Keratinocyte (primary cell): ENCODE data around the gene YTHDC1. TPM values are rescaled to one million over a fixed set of nuclear protein-coding genes. Genes with fewer than 3 reads are reported as not detected.

Source experiments
- DNase-seq: peaks from one replicate; pipeline ENCODE4 v3.0.0-alpha.2; 2011; ENCODE audit warnings: low read depth, missing footprints, low spot score
- FAIRE-seq: peaks from 2 replicates; lab custom pipeline; 2011; peaks lifted over from hg19 to GRCh38; lab: Jason Lieb, UNC
- H2AFZ ChIP-seq: 2 replicates; pipeline ENCODE4 v1.6.0; 2012; ENCODE audit warnings: low read length, control low read depth, inconsistent platforms; ENCODE audit not compliant: control insufficient read depth
- H3K27ac ChIP-seq: 2 replicates; pipeline ENCODE4 v1.5.1; 2011; ENCODE audit warnings: low read length; ENCODE audit not compliant: control insufficient read depth, insufficient read depth
- H3K27me3 ChIP-seq: 3 replicates; pipeline ENCODE4 v1.6.0; 2011; ENCODE audit warnings: low read length; ENCODE audit not compliant: control insufficient read depth, insufficient read depth; ENCODE audit errors: extremely low read depth
- H3K36me3 ChIP-seq, 2 experiments: 2 replicates in 1 of 2; 3 replicates in 1 of 2; pipeline ENCODE4 v1.5.1; 2011; ENCODE audit warnings: low read length in 2 of 2, mild to moderate bottlenecking in 1 of 2; ENCODE audit not compliant: control insufficient read depth in 2 of 2, insufficient read depth in 2 of 2; ENCODE audit errors: extremely low read depth in 1 of 2
- H3K4me1 ChIP-seq: 3 replicates; pipeline ENCODE4 v1.5.1; 2011; ENCODE audit warnings: low read length; ENCODE audit not compliant: control insufficient read depth, insufficient read depth; ENCODE audit errors: extremely low read depth
- H3K4me2 ChIP-seq: 3 replicates; pipeline ENCODE4 v1.6.0; 2011; ENCODE audit warnings: low read depth, low read length; ENCODE audit not compliant: control insufficient read depth, insufficient read depth; ENCODE audit errors: extremely low read depth
- H3K4me3 ChIP-seq, 3 experiments: fragments of 200-600 bp in 1 of 3; sonication (generic) in 1 of 3; 2 replicates in 2 of 3; 3 replicates in 1 of 3; pipeline ENCODE4 v1.5.1; 2011 to 2016; ENCODE audit warnings: low read length in 3 of 3, mild to moderate bottlenecking in 3 of 3, control low read depth in 2 of 3, inconsistent platforms in 1 of 3, low read depth in 1 of 3, mixed read lengths in 1 of 3, mixed run types in 1 of 3, moderate library complexity in 1 of 3; ENCODE audit not compliant: control insufficient read depth in 2 of 3, insufficient read depth in 2 of 3; ENCODE audit errors: extremely low read depth in 1 of 3
- H3K79me2 ChIP-seq: 2 replicates; pipeline ENCODE4 v1.6.0; 2012; ENCODE audit warnings: low read length; ENCODE audit not compliant: control insufficient read depth, insufficient read depth
- H3K9ac ChIP-seq: 3 replicates; pipeline ENCODE4 v1.6.0; 2011; ENCODE audit warnings: low read length; ENCODE audit not compliant: control insufficient read depth, insufficient read depth; ENCODE audit errors: extremely low read depth
- H3K9me1 ChIP-seq: 3 replicates; pipeline ENCODE4 v1.6.0; 2011; ENCODE audit warnings: low read length; ENCODE audit not compliant: control insufficient read depth, insufficient read depth; ENCODE audit errors: extremely low read depth
- H3K9me3 ChIP-seq: 2 replicates; pipeline ENCODE4 v1.5.1; 2012; ENCODE audit warnings: low read depth, low read length; ENCODE audit not compliant: control insufficient read depth
- H4K20me1 ChIP-seq: 3 replicates; pipeline ENCODE4 v1.6.0; 2011; ENCODE audit warnings: low read length; ENCODE audit not compliant: control insufficient read depth, insufficient read depth; ENCODE audit errors: extremely low read depth
- CTCF ChIP-seq, 3 experiments: IDR thresholded peaks in 1 of 3; conservative IDR thresholded peaks in 1 of 3; optimal IDR thresholded peaks in 1 of 3; 2 replicates in 2 of 3; 3 replicates in 1 of 3; pipeline versions ENCODE3 to v1.5.1; 2011; ENCODE audit warnings: low read length in 3 of 3, mild to moderate bottlenecking in 3 of 3, moderate library complexity in 2 of 3, control low read depth in 1 of 3, inconsistent platforms in 1 of 3; ENCODE audit not compliant: insufficient read depth in 2 of 3; ENCODE audit errors: extremely low read depth in 1 of 3
- EZH2 ChIP-seq: IDR thresholded peaks from one replicate; pipeline ENCODE4 v1.6.1; 2012; ENCODE audit warnings: inconsistent platforms, mild to moderate bottlenecking, low read length, moderate library complexity
- dilution Hi-C: fragments of 300-500 bp; cut with MboI; formaldehyde crosslinking; loops from one replicate; pipeline ENCODE4 v1.7.0; 2020; ENCODE audit warnings: low sequenced_read_pairs; ENCODE audit not compliant: extremely low pct_ligation_motif_present
- polyA plus RNA-seq, 5 experiments: library from polyadenylated mRNA; depleted of rRNA in 3 of 5; stranded (reverse) in 3 of 5; stranded (forward) in 1 of 5; unstranded in 1 of 5; fragments of >200 nt; gene quantifications; 1 replicate in 1 of 5; 2 replicates in 3 of 5; 3 replicates in 1 of 5; pipeline versions ENCODE4 v1.2.1 to v1.2.3, GENCODE V29; 2011 to 2012; ENCODE audit warnings: missing spikeins in 2 of 5, low read depth in 1 of 5, low replicate concordance in 1 of 5

Gene YTHDC1
- polyA plus RNA-seq, 1 donor (not counting 4 experiments of a cell fraction or from before 2014, with no cell fraction given): 74.2 TPM

- no peaks in the 10 kb centered on the region for H3K27me3 ChIP-seq
- H3K4me1 ChIP-seq: no peaks in the 10 kb centered on the region
- FAIRE-seq: peak; percentile 59
- H3K79me2 ChIP-seq: no peaks in the 10 kb centered on the region
- H2AFZ ChIP-seq: no peak overlapping the region
- no peak for TF ChIP-seq EZH2
- TF ChIP-seq CTCF (optimal IDR thresholded peaks at IDR 0.05 in 1 of 3, IDR thresholded peaks at IDR 0.05 in 1 of 3, conservative IDR thresholded peaks at IDR 0.05 in 1 of 3; ENCODE audit: extremely low read depth in 1 of 3, insufficient read depth in 2 of 3, low read length in 3 of 3): no peak
- H3K9ac ChIP-seq: no peak overlapping the region
- peaks cover 2 to 16% of the 10 kb centered on the region in 2 experiments for H3K36me3 ChIP-seq
- H4K20me1 ChIP-seq: no peaks in the 10 kb centered on the region
- H3K9me3 ChIP-seq: no peaks in the 10 kb centered on the region
- DNase-seq: no peak
- H3K9me1 ChIP-seq: peaks cover 3% of the 10 kb centered on the region
- H3K27ac ChIP-seq: no peak overlapping the region
- H3K4me2 ChIP-seq: no peak overlapping the region
- dilution Hi-C loops: no loop called here
- no peak overlapping the region for H3K4me3 ChIP-seq
Measured at GRCh38 chr4:68310651-68311247, 39.1 kb downstream of the YTHDC1 start.

GRCh38 chr4:68304731-68305130 lies 45.2 kb downstream of the YTHDC1 start:
- Histone ChIP-seq H3K36me3 (no peaks in the 10 kb centered on the region), H3K4me2 (no peak overlapping the region), H4K20me1 (no peaks in the 10 kb centered on the region), H3K4me1 (no peaks in the 10 kb centered on the region), H3K27me3 (no peaks in the 10 kb centered on the region), H3K9ac (no peak overlapping the region), H3K79me2 (no peaks in the 10 kb centered on the region), H3K9me3 (no peaks in the 10 kb centered on the region), H3K9me1 (no peaks in the 10 kb centered on the region), H3K4me3 (no peak overlapping the region), H3K27ac (no peak overlapping the region), H2AFZ (no peak overlapping the region)
- no peak for FAIRE-seq
- TF ChIP-seq CTCF (optimal IDR thresholded peaks at IDR 0.05 in 1 of 3, IDR thresholded peaks at IDR 0.05 in 1 of 3, conservative IDR thresholded peaks at IDR 0.05 in 1 of 3; ENCODE audit: extremely low read depth in 1 of 3, insufficient read depth in 2 of 3, low read length in 3 of 3): no peak
- TF ChIP-seq EZH2: no peak
- dilution Hi-C loops: no loop called here
- DNase-seq: no peak
